Measurements from ENCODE around the gene TEKT5.

Gene TEKT5

DNA sequence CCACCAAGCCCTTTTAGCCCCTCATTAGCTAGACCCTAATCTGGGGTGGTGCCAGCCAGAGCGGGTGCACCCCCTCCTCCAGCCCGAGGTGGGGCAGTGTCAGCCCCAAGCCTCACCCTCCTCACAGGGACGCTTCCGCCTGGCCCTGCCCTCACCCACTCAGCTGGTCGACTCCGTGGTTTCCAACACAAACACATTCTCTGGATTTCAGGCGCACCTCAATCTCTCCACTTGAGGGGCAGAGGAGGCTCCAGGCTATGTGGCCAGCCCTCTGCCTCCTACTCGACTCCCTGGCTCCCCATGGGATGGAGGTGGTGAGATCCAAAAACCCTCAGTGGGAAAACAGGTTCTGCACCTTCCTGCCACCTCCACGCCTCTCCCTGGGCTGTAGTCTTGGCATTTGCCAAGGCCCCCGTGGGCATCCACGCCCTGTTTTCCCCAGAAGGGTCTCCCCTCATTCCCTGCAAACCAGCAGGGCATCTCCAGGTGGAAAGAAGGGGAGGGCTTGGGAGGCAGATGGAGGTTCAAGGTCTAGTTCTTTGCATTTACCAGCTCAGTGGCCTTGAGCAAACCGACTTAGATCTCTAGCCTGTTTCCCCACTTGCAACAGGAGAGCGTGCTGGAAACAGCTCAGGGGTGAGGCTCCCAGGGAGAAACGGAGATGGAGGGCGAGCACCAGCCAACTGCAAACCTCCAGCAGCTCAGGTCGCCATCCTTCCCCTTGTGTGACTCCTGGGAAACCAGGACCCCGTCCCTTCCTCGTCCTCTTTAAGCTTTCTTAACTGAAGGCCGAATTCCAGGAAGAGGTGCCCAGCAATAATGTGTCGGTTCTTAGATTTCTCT, 116.0 kb downstream of the TEKT5 start:
- DNase-seq (ENCODE audit: low read depth) = no peak
